Keratinocyte (primary cell): Measurements from ENCODE around the gene TNPO1. TPM values are rescaled to one million over a fixed set of nuclear protein-coding genes. Genes with fewer than 3 reads are reported as not detected.

Experiments
- DNase-seq: peaks from one replicate; pipeline ENCODE4 v3.0.0-alpha.2; 2011; ENCODE audit warnings: low read depth, missing footprints, low spot score
- FAIRE-seq: peaks from 2 replicates; lab custom pipeline; 2011; peaks lifted over from hg19 to GRCh38; lab: Jason Lieb, UNC
- H2AFZ ChIP-seq: 2 replicates; pipeline ENCODE4 v1.6.0; 2012; ENCODE audit warnings: low read length, control low read depth, inconsistent platforms; ENCODE audit not compliant: control insufficient read depth
- H3K27ac ChIP-seq: 2 replicates; pipeline ENCODE4 v1.5.1; 2011; ENCODE audit warnings: low read length; ENCODE audit not compliant: control insufficient read depth, insufficient read depth
- H3K27me3 ChIP-seq: 3 replicates; pipeline ENCODE4 v1.6.0; 2011; ENCODE audit warnings: low read length; ENCODE audit not compliant: control insufficient read depth, insufficient read depth; ENCODE audit errors: extremely low read depth
- H3K36me3 ChIP-seq, 2 experiments: 2 replicates in 1 of 2; 3 replicates in 1 of 2; pipeline ENCODE4 v1.5.1; 2011; ENCODE audit warnings: low read length in 2 of 2, mild to moderate bottlenecking in 1 of 2; ENCODE audit not compliant: control insufficient read depth in 2 of 2, insufficient read depth in 2 of 2; ENCODE audit errors: extremely low read depth in 1 of 2
- H3K4me1 ChIP-seq: 3 replicates; pipeline ENCODE4 v1.5.1; 2011; ENCODE audit warnings: low read length; ENCODE audit not compliant: control insufficient read depth, insufficient read depth; ENCODE audit errors: extremely low read depth
- H3K4me2 ChIP-seq: 3 replicates; pipeline ENCODE4 v1.6.0; 2011; ENCODE audit warnings: low read depth, low read length; ENCODE audit not compliant: control insufficient read depth, insufficient read depth; ENCODE audit errors: extremely low read depth
- H3K4me3 ChIP-seq, 3 experiments: fragments of 200-600 bp in 1 of 3; sonication (generic) in 1 of 3; 2 replicates in 2 of 3; 3 replicates in 1 of 3; pipeline ENCODE4 v1.5.1; 2011 to 2016; ENCODE audit warnings: low read length in 3 of 3, mild to moderate bottlenecking in 3 of 3, control low read depth in 2 of 3, inconsistent platforms in 1 of 3, low read depth in 1 of 3, mixed read lengths in 1 of 3, mixed run types in 1 of 3, moderate library complexity in 1 of 3; ENCODE audit not compliant: control insufficient read depth in 2 of 3, insufficient read depth in 2 of 3; ENCODE audit errors: extremely low read depth in 1 of 3
- H3K79me2 ChIP-seq: 2 replicates; pipeline ENCODE4 v1.6.0; 2012; ENCODE audit warnings: low read length; ENCODE audit not compliant: control insufficient read depth, insufficient read depth
- H3K9ac ChIP-seq: 3 replicates; pipeline ENCODE4 v1.6.0; 2011; ENCODE audit warnings: low read length; ENCODE audit not compliant: control insufficient read depth, insufficient read depth; ENCODE audit errors: extremely low read depth
- H3K9me1 ChIP-seq: 3 replicates; pipeline ENCODE4 v1.6.0; 2011; ENCODE audit warnings: low read length; ENCODE audit not compliant: control insufficient read depth, insufficient read depth; ENCODE audit errors: extremely low read depth
- H3K9me3 ChIP-seq: 2 replicates; pipeline ENCODE4 v1.5.1; 2012; ENCODE audit warnings: low read depth, low read length; ENCODE audit not compliant: control insufficient read depth
- H4K20me1 ChIP-seq: 3 replicates; pipeline ENCODE4 v1.6.0; 2011; ENCODE audit warnings: low read length; ENCODE audit not compliant: control insufficient read depth, insufficient read depth; ENCODE audit errors: extremely low read depth
- EZH2 ChIP-seq: IDR thresholded peaks from one replicate; pipeline ENCODE4 v1.6.1; 2012; ENCODE audit warnings: inconsistent platforms, mild to moderate bottlenecking, low read length, moderate library complexity
- dilution Hi-C: fragments of 300-500 bp; cut with MboI; formaldehyde crosslinking; loops from one replicate; pipeline ENCODE4 v1.7.0; 2020; ENCODE audit warnings: low sequenced_read_pairs; ENCODE audit not compliant: extremely low pct_ligation_motif_present
- polyA plus RNA-seq, 5 experiments: library from polyadenylated mRNA; depleted of rRNA in 3 of 5; stranded (reverse) in 3 of 5; stranded (forward) in 1 of 5; unstranded in 1 of 5; fragments of >200 nt; gene quantifications; 1 replicate in 1 of 5; 2 replicates in 3 of 5; 3 replicates in 1 of 5; pipeline versions ENCODE4 v1.2.1 to v1.2.3, GENCODE V29; 2011 to 2012; ENCODE audit warnings: missing spikeins in 2 of 5, low read depth in 1 of 5, low replicate concordance in 1 of 5
- TF ChIP-seq, protein P1 (sequence below), 3 experiments: IDR thresholded peaks in 1 of 3; conservative IDR thresholded peaks in 1 of 3; optimal IDR thresholded peaks in 1 of 3; 2 replicates in 2 of 3; 3 replicates in 1 of 3; pipeline versions ENCODE3 to v1.5.1; 2011; ENCODE audit warnings: low read length in 3 of 3, mild to moderate bottlenecking in 3 of 3, moderate library complexity in 2 of 3, control low read depth in 1 of 3, inconsistent platforms in 1 of 3; ENCODE audit not compliant: insufficient read depth in 2 of 3; ENCODE audit errors: extremely low read depth in 1 of 3

TNPO1 gene
- polyA plus RNA-seq, 1 donor (not counting 4 experiments of a cell fraction or from before 2014, with no cell fraction given) = 123 TPM

DNA sequence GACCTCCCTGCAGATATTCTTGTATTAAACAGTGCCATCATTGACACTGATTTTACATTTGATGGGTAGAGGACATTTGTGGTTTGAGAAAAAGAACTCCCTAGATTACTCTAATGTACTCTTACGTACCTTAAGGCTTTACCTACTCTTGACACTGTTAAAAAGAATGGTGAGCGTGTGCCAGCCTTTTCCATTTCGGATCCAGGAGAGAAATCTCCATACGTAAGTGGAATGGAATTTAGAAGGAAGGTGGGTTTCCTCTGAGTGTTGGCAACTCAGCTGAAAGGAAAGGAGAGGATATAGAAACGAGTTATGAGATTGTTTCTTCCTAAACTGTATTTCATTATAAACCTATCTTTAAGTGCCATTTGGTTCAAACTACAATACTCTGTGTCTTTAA, 40.9 kb downstream of the TNPO1 start:
- no peak overlapping the region for H3K4me3 ChIP-seq
- TF ChIP-seq, protein P1, sequence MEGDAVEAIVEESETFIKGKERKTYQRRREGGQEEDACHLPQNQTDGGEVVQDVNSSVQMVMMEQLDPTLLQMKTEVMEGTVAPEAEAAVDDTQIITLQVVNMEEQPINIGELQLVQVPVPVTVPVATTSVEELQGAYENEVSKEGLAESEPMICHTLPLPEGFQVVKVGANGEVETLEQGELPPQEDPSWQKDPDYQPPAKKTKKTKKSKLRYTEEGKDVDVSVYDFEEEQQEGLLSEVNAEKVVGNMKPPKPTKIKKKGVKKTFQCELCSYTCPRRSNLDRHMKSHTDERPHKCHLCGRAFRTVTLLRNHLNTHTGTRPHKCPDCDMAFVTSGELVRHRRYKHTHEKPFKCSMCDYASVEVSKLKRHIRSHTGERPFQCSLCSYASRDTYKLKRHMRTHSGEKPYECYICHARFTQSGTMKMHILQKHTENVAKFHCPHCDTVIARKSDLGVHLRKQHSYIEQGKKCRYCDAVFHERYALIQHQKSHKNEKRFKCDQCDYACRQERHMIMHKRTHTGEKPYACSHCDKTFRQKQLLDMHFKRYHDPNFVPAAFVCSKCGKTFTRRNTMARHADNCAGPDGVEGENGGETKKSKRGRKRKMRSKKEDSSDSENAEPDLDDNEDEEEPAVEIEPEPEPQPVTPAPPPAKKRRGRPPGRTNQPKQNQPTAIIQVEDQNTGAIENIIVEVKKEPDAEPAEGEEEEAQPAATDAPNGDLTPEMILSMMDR (optimal IDR thresholded peaks at IDR 0.05 in 1 of 3, IDR thresholded peaks at IDR 0.05 in 1 of 3, conservative IDR thresholded peaks at IDR 0.05 in 1 of 3; ENCODE audit: extremely low read depth in 1 of 3, insufficient read depth in 2 of 3, low read length in 3 of 3) = no peak
- no peak for TF ChIP-seq EZH2
- H3K27me3 ChIP-seq = no peaks in the 10 kb centered on the region
- no peak overlapping the region for H2AFZ ChIP-seq
- H3K36me3 ChIP-seq = peaks cover 14 to 33% of the 10 kb centered on the region in 2 experiments
- FAIRE-seq (no peak), DNase-seq (no peak)
- no peaks in the 10 kb centered on the region for H3K9me1 ChIP-seq
- no peaks in the 10 kb centered on the region for H3K9me3 ChIP-seq
- peaks cover 4% of the 10 kb centered on the region for H4K20me1 ChIP-seq
- H3K79me2 ChIP-seq = peaks cover 79% of the 10 kb centered on the region
- no peak overlapping the region for H3K4me2 ChIP-seq
- no peak overlapping the region for H3K9ac ChIP-seq
- no peak overlapping the region for H3K27ac ChIP-seq
- dilution Hi-C loops = no loop called here
- no peaks in the 10 kb centered on the region for H3K4me1 ChIP-seq

DNA sequence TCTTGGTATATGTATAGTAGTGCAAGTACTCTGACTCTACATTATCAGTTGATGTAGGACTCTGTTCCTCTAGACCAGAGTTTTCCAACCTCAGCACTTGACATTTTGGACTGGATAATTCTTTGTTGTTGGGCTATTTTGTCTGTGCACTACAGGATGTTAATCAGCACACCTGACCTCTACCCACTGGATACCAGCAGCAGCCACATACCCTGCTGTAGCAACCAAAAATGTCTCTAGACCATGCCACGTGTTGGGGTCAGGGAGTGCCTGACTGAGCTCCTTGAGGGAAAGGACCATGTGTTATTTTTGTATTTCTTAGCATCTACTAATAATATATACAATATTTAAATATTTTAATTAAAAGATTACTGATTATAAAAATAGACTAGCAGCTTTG, 42.7 kb downstream of the TNPO1 start:
- FAIRE-seq (no peak), DNase-seq (no peak)
- H3K36me3 ChIP-seq = peaks cover 9 to 32% of the 10 kb centered on the region in 2 experiments
- no peak overlapping the region for H3K4me2 ChIP-seq
- H2AFZ ChIP-seq = no peak overlapping the region
- dilution Hi-C loops = no loop called here
- no peak overlapping the region for H3K4me3 ChIP-seq
- no peak overlapping the region for H3K9ac ChIP-seq
- H3K79me2 ChIP-seq = peaks cover 65% of the 10 kb centered on the region
- peaks cover 4% of the 10 kb centered on the region for H4K20me1 ChIP-seq
- no peaks in the 10 kb centered on the region for H3K9me3 ChIP-seq
- H3K9me1 ChIP-seq = no peaks in the 10 kb centered on the region
- no peak overlapping the region for H3K27ac ChIP-seq
- TF ChIP-seq EZH2 = no peak
- TF ChIP-seq, protein P1 (optimal IDR thresholded peaks at IDR 0.05 in 1 of 3, IDR thresholded peaks at IDR 0.05 in 1 of 3, conservative IDR thresholded peaks at IDR 0.05 in 1 of 3; ENCODE audit: extremely low read depth in 1 of 3, insufficient read depth in 2 of 3, low read length in 3 of 3) = no peak
- no peaks in the 10 kb centered on the region for H3K4me1 ChIP-seq
- no peaks in the 10 kb centered on the region for H3K27me3 ChIP-seq
